ENCODE measurements around the gene SMAD4. TPM values are rescaled to one million over a fixed set of nuclear protein-coding genes. Genes with fewer than 3 reads are reported as not detected.

Gene SMAD4
- total RNA-seq, 1 experiment from 2014 or later, result 105 TPM

DNA sequence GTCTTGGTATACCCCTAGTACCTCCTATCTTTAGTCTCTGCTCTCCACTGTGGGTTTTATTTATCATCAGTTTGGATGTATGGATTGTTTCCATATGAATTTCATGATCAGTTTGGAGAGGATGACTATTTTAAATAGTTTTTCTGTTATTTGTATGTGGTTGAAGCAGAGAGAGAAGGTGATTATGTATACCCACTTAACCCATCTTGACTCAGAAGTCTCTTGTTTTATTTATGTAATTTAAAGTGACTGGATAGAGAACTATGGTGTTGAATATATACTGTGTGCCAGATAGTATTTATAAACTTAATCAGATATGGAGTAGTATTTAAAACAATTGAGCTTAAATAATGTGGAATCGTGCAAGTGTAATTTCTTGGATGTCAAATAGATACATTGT is 39.9 kb downstream of the SMAD4 start:
- TF ChIP-seq FOXP1 (CRISPR knock-in tag; IDR thresholded peaks at IDR 0.05; ENCODE audit: borderline replicate concordance) (no peak), PRRX2 (CRISPR knock-in tag; IDR thresholded peaks at IDR 0.05) (no peak), E2F4 (CRISPR knock-in tag; IDR thresholded peaks at IDR 0.05; ENCODE audit: borderline replicate concordance, low read depth) (no peak), AR (CRISPR knock-in tag; IDR thresholded peaks at IDR 0.05) (no peak), NFE2L1 (CRISPR knock-in tag; IDR thresholded peaks at IDR 0.05) (no peak), ZNF425 (CRISPR knock-in tag; conservative IDR thresholded peaks at IDR 0.05) (no peak), NR1H2 (CRISPR knock-in tag; IDR thresholded peaks at IDR 0.05) (no peak), ZBTB43 (CRISPR knock-in tag; IDR thresholded peaks at IDR 0.05) (no peak), ZNF512 (CRISPR knock-in tag; IDR thresholded peaks at IDR 0.05; ENCODE audit: borderline replicate concordance) (no peak), ATF6 (CRISPR knock-in tag; IDR thresholded peaks at IDR 0.05) (no peak), CREM (CRISPR knock-in tag; IDR thresholded peaks at IDR 0.05) (no peak), PRDM15 (CRISPR knock-in tag; IDR thresholded peaks at IDR 0.05) (no peak), ZBTB21 (CRISPR knock-in tag; IDR thresholded peaks at IDR 0.05; ENCODE audit: borderline replicate concordance) (no peak), ZNF219 (CRISPR knock-in tag; IDR thresholded peaks at IDR 0.05; ENCODE audit: borderline replicate concordance) (no peak), ZNF396 (CRISPR knock-in tag; IDR thresholded peaks at IDR 0.05; ENCODE audit: borderline replicate concordance) (no peak)
- TF ChIP-seq, protein P1, sequence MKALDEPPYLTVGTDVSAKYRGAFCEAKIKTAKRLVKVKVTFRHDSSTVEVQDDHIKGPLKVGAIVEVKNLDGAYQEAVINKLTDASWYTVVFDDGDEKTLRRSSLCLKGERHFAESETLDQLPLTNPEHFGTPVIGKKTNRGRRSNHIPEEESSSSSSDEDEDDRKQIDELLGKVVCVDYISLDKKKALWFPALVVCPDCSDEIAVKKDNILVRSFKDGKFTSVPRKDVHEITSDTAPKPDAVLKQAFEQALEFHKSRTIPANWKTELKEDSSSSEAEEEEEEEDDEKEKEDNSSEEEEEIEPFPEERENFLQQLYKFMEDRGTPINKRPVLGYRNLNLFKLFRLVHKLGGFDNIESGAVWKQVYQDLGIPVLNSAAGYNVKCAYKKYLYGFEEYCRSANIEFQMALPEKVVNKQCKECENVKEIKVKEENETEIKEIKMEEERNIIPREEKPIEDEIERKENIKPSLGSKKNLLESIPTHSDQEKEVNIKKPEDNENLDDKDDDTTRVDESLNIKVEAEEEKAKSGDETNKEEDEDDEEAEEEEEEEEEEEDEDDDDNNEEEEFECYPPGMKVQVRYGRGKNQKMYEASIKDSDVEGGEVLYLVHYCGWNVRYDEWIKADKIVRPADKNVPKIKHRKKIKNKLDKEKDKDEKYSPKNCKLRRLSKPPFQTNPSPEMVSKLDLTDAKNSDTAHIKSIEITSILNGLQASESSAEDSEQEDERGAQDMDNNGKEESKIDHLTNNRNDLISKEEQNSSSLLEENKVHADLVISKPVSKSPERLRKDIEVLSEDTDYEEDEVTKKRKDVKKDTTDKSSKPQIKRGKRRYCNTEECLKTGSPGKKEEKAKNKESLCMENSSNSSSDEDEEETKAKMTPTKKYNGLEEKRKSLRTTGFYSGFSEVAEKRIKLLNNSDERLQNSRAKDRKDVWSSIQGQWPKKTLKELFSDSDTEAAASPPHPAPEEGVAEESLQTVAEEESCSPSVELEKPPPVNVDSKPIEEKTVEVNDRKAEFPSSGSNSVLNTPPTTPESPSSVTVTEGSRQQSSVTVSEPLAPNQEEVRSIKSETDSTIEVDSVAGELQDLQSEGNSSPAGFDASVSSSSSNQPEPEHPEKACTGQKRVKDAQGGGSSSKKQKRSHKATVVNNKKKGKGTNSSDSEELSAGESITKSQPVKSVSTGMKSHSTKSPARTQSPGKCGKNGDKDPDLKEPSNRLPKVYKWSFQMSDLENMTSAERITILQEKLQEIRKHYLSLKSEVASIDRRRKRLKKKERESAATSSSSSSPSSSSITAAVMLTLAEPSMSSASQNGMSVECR (CRISPR knock-in tag; IDR thresholded peaks at IDR 0.05; ENCODE audit: borderline replicate concordance), result no peak
- CTCF ChIA-PET, result no interaction called here
- no peaks in the 10 kb centered on the region for H3K4me1 Mint-ChIP-seq
- H3K27ac Mint-ChIP-seq, result no peak overlapping the region
- H3K4me3 Mint-ChIP-seq, result no peak overlapping the region
- peaks cover 51% of the 10 kb centered on the region for H3K36me3 Mint-ChIP-seq
- no peaks in the 10 kb centered on the region for H3K27me3 Mint-ChIP-seq (ENCODE audit: low read depth)
- H3K9me3 Mint-ChIP-seq, result no peaks in the 10 kb centered on the region
- DNase-seq (ENCODE audit: low spot score) (no peak), ATAC-seq (no peak)
- POLR2A ChIA-PET, result no interaction called here

Data from WTC11 (cell line).